GM21390 (cell line): Measurements from ENCODE around the gene NR5A2.
A peak's percentile ranks its signal among the peaks of the same experiment; 100 is the strongest.

ENCODE experiments used
- ATAC-seq: cut with Tn5 transposase; IDR thresholded peaks from one replicate; pipeline ENCODE4 v1.9.1; 2021; ENCODE audit not compliant: unreplicated experiment

Gene NR5A2

GRCh38 chr1:200062143-200062542 is 34.6 kb downstream of the NR5A2 start:
- ATAC-seq, result no peak

DNA sequence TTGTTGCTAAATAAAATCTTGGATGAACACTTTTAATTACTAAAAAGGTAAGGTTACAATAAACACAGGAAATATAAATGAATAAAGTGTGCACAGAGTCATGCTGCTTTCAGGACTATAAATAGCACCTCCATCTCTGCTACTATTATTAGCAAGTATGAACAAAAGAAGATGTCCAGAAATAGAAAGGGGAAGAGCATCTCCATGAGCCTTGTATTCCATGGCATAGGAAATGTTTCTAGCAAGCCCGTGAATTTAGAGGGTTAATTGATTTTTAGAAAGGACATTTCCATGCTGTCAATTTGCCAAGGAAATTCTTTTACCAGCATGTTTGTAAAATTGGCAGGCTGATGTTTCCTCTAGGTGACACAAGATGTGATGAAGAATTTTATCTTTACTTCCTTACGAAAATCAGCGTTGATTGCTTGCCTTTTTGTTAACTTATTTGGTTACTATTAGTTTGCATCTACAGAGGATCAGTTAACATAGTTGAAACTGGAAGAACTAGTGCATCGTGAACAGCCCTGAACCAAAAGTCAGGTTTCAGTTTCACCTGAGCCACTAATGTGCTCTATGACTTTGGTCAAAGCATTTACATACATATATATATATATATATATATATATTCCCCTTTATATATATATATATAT is 45.3 kb downstream of the NR5A2 start:
- peak; percentile 99 for ATAC-seq

GRCh38 chr1:200073286-200073637 is 45.8 kb downstream of the NR5A2 start:
- ATAC-seq, result peak; percentile 50

DNA sequence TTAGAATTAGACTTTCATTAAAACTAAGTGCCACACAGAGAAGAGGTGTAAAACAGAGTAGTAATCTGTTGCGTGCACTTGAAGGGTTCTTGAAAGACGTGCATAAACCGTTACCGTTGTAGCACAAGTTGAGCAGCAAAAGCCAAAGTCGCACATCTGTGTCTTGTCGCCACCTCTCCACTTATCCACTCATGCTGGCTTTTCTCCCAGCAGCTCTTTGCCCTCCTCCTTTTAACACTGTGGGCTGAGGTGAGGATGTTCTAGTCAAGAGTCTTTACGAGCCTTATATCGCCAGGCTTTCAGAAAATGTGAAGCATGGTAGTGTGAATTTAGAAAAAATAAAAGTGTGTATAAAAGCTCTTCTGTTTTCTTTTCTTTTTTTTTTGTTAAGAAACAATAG is 48.0 kb downstream of the NR5A2 start:
- no peak for ATAC-seq

DNA sequence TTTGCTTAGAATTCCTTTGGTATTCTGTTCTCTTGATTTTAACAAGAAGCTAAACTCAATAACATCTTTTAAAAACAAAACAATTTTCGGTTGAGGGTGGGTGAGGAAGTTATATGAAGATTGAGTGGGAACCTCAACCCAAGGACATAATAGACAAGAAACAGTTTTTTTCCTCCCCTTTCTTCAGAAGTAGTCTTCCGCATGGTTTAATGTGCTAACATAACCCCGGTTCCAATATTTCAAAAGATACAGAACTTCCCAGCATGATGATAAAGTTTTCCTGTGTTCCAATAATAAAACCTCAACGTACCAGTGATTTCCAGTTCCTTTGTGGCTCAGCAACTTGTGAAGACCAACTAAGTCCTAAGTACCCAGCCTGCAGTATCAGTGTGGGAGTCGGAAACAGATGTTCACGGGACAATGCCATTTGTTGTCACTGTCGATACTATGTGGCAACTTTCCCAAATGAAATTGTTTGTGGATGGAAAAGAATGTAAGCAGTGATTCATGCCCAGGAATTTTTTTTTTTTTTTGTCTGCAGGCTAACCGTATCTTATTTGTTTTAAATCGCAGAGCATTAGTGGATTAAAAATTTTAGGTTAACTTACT is 48.5 kb downstream of the NR5A2 start:
- ATAC-seq, result no peak

GRCh38 chr1:200079232-200079940 is 51.9 kb downstream of the NR5A2 start:
- no peak for ATAC-seq

DNA sequence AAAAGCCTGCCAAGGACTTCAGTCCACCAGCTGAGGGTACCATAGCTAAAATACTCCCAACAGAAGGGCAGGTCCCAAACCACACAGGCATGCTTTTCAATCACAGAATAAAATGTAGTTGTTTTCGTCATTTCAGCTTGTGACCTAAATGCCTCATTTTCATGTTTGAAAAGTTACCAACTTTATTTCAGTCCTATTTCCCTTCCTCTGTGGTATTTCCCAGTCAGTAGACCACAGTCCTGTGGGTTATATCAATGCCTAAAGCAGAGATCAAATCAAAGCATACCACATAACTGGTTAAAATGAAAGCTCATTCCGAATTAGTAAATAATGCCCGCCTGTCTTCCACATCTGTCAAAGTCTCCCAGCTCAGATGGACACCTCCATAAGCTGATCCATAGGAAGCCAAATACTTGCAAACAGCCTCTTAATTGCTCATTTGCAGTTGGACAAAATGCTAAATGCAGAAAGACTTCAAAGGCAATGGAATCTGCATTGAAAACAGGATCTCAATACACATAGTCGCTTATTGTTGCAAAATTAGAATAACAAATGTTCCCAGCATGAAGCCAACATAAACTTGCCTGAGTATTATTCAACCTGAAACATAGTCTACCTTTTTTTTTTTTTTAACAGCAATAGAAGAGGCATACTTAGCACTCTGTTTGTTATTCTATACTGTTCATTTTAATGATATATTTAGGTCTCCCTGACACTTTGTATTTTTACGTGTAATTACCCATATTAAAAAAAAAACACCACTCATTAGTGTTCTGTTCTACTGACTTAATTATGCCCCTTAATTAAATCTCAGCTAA is 53.9 kb downstream of the NR5A2 start:
- ATAC-seq, result no peak

DNA sequence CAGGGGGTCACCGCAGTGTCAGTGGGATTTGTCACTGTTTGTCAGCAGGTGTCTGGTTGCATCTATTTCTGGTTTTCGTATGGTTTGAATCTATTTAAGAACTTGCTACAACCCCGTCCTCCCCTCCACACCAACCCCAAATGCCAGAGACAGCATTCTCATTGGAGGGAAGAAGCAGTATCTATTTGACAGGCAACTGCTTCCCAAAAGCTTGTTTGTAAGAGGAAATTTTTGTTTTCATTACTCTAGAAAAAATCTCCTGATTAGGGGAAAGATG is 54.4 kb downstream of the NR5A2 start:
- ATAC-seq, result no peak

GRCh38 chr1:200082329-200082728 is 54.8 kb downstream of the NR5A2 start:
- no peak for ATAC-seq

GRCh38 chr1:200090252-200091159 is 63.0 kb downstream of the NR5A2 start:
- no peak for ATAC-seq

GRCh38 chr1:200095057-200095577 is 67.6 kb downstream of the NR5A2 start:
- no peak for ATAC-seq

DNA sequence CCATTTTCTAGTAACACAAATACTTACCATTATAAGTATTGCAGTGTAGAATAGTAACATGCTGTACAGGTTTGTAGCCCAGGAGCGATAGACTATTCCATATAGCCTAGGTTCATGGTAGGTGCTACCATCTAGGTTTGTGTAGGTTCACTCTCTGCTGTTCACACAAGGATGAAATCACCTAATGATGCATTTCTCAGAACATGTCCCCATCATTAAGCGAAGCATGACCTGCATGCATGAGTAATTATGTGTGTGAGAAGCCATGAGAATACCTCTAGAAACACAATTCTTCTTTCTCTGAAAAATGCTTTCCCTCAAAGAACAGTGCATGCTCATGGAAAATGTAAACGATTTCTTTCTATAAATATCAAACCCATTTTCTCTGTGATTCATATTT is 69.3 kb downstream of the NR5A2 start:
- ATAC-seq, result no peak

- ATAC-seq, result no peak
Observed at GRCh38 chr1:200099040-200099439, 71.5 kb downstream of the NR5A2 start.

- no peak for ATAC-seq
Observed at GRCh38 chr1:200103966-200104583, 76.6 kb downstream of the NR5A2 start.

DNA sequence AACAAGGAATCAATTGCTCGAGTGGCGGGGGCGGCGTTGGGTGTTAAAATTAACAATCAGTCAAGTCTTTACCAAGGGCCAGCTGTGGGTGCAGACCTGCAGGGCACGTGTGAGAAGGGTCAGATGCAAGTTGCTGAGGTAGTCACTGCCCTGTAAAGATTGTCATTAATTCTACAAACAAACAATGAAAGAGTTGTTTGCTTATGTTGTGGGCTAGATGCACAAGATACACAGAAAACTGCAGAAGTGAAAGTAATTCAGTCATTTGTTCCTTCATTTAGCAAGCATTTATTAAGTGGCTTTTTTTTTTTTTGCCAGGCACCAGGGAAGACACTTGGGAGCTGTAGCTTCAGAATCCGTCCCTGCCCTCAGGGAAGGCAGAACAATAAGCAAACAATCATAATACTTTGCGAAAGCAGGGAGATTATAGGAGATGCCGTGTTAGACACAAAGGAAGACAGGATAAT is 79.5 kb downstream of the NR5A2 start:
- ATAC-seq, result no peak

- ATAC-seq, result no peak
Observed at GRCh38 chr1:200108659-200109058, 81.1 kb downstream of the NR5A2 start.

- no peak for ATAC-seq
Observed at GRCh38 chr1:200112290-200112689, 84.8 kb downstream of the NR5A2 start.

- ATAC-seq, result no peak
Observed at GRCh38 chr1:200115532-200115931, 88.0 kb downstream of the NR5A2 start.

DNA sequence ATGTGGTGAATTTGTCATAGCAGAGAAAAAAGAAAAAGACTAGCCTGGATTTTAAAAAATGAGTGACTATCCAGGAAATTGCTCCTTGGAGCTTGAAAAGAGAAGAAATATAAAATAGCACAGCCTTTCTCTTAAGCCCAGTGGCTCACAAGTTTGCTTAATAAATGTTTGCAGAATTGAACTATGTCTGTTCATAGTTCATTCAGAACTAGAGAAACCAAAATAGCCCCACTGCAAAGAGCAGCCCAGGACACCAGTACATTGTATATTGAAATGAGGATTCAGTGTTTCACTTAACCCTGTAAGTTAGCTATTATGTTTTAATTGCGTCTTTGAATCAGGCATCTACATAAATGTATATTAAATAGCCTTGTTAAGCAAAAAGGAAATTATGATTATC is 88.8 kb downstream of the NR5A2 start:
- no peak for ATAC-seq
